ENCODE data around the gene PKP4.

PKP4 gene

GRCh38 chr2:158498749-158499136 is 42.0 kb downstream of the PKP4 start:
- DNase-seq, result no peak

GRCh38 chr2:158499383-158499782 is 42.6 kb downstream of the PKP4 start:
- no peak for DNase-seq

GRCh38 chr2:158500333-158500732 is 43.6 kb downstream of the PKP4 start:
- DNase-seq, result no peak

GRCh38 chr2:158501301-158501700 is 44.5 kb downstream of the PKP4 start:
- no peak for DNase-seq

GRCh38 chr2:158502974-158503373 is 46.2 kb downstream of the PKP4 start:
- no peak for DNase-seq

GRCh38 chr2:158504088-158504487 is 47.3 kb downstream of the PKP4 start:
- no peak for DNase-seq

GRCh38 chr2:158505448-158505934 is 48.7 kb downstream of the PKP4 start:
- no peak for DNase-seq

- no peak for DNase-seq
These were observed 50.4 kb downstream of the PKP4 start for GRCh38 chr2:158507141-158507540.

- DNase-seq, result no peak
These were observed 50.9 kb downstream of the PKP4 start for GRCh38 chr2:158507679-158508078.

GRCh38 chr2:158509928-158510797 is 53.4 kb downstream of the PKP4 start:
- DNase-seq, result no peak

- no peak for DNase-seq
These were observed 54.1 kb downstream of the PKP4 start for GRCh38 chr2:158510887-158511286.

GRCh38 chr2:158511706-158512105 is 55.0 kb downstream of the PKP4 start:
- no peak for DNase-seq

GRCh38 chr2:158512323-158512722 is 55.6 kb downstream of the PKP4 start:
- no peak for DNase-seq

- peak; percentile 44 for DNase-seq
These were observed 57.1 kb downstream of the PKP4 start for GRCh38 chr2:158513841-158514240.

- no peak for DNase-seq
These were observed 61.3 kb downstream of the PKP4 start for GRCh38 chr2:158518084-158518483.

- DNase-seq, result no peak
These were observed 62.7 kb downstream of the PKP4 start for GRCh38 chr2:158519481-158519880.

- no peak for DNase-seq
These were observed 72.9 kb downstream of the PKP4 start for GRCh38 chr2:158529379-158530259.

GRCh38 chr2:158530829-158531228 is 74.1 kb downstream of the PKP4 start:
- DNase-seq, result no peak

GRCh38 chr2:158533009-158533408 is 76.3 kb downstream of the PKP4 start:
- no peak for DNase-seq

GRCh38 chr2:158539176-158540005 is 82.6 kb downstream of the PKP4 start:
- DNase-seq, result peak; percentile 89

GRCh38 chr2:158542577-158542976 is 85.8 kb downstream of the PKP4 start:
- DNase-seq, result no peak

- DNase-seq, result no peak
These were observed 87.2 kb downstream of the PKP4 start for GRCh38 chr2:158543957-158544356.

- no peak for DNase-seq
These were observed 88.2 kb downstream of the PKP4 start for GRCh38 chr2:158544998-158545397.

Data from NCI-H748 treated with DMSO at 0.1 percent for 48 hours (cell line).